Jurkat, Clone E6-1 (cell line): ENCODE data around the gene PRKAG2.

Experiments used
- DNase-seq: peaks from one replicate; pipeline ENCODE4 v3.0.0-alpha.2; 2011; ENCODE audit warnings: low read depth, low spot score
- H3K4me3 ChIP-seq: 2 replicates; pipeline ENCODE4 v1.5.1; 2011; ENCODE audit warnings: mild to moderate bottlenecking, low read length, control low read depth, moderate library complexity

The PRKAG2 gene

GRCh38 chr7:151857412-151857811 is 19.5 kb downstream of the PRKAG2 start:
- H3K4me3 ChIP-seq: no peak overlapping the region
- no peak for DNase-seq

GRCh38 chr7:151856516-151856915 is 20.4 kb downstream of the PRKAG2 start:
- no peak for DNase-seq

DNA sequence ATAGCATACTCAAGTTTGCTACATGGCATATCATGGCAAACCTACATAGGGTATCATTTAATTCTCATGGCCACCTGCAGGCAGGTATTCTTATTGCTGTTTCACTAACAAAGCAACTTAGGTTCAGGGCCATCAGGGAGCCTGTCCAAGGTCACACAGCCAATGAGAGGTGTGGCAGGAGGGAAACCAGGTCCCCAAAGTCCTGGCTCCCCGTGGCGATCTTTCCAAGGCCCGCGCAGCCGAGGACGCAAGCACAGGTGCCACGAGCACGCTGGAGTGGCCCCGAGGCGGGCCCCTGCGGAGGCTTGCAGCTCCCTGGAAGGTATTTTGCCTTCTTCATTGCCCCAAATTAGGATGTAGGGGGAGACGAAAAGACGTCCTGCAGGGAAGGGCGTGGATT is 20.8 kb downstream of the PRKAG2 start:
- DNase-seq: no peak
- no peak overlapping the region for H3K4me3 ChIP-seq

More at GRCh38 chr7:151856516-151856915, 20.4 kb downstream of the PRKAG2 start:
- no peak overlapping the region for H3K4me3 ChIP-seq

GRCh38 chr7:151854720-151855071 is 22.2 kb downstream of the PRKAG2 start:
- no peak overlapping the region for H3K4me3 ChIP-seq
- DNase-seq: no peak

- no peak overlapping the region for H3K4me3 ChIP-seq
- DNase-seq: no peak
Observed at GRCh38 chr7:151853896-151854719, 22.8 kb downstream of the PRKAG2 start.

DNA sequence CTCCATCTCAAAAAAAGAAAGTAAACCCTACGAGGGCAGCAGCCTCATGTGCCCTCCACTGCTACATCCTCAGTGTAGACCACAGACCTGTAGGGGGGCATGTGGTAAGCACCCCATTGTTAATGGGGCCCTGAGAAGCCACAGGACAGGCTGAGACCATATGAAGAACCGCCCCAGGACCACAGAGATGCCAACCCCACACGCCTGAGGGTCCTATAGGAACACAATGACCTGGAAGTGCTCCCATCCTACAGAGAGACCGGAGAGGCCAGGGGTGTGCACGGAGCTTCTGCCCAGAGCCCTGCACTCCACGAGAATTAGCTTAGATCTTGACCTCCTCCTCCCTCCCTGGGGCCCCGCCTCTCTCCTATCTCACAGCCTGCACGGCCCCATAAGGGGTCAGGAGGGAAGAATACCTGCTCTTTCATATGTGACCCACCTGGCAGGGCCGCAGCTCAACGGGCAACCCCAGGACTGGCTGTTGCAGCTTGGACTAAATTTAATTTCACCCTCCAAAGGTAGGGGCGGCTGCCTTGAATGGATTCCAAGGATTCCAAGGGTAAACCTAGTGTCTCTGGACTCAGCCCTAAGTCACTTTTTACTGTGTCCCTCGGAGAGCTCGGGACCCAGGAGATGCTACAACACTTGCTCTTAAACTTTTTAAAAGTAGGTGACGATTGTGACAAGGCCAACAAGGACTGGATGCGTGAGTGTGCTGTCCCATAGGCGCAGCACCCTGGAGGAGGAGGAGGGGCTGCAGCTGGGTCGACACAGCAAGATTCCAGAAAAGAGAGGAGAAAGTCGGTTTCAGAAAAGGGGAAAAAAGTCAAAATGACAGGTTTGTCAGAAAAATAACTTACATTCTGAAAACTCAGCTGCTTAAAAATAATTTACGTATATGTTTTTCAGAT is 24.2 kb downstream of the PRKAG2 start:
- H3K4me3 ChIP-seq: no peak overlapping the region

GRCh38 chr7:151851782-151852181 is 25.1 kb downstream of the PRKAG2 start:
- DNase-seq: no peak
- no peak overlapping the region for H3K4me3 ChIP-seq

More for the DNA sequence above, 24.2 kb downstream of the PRKAG2 start:
- DNase-seq: no peak

DNA sequence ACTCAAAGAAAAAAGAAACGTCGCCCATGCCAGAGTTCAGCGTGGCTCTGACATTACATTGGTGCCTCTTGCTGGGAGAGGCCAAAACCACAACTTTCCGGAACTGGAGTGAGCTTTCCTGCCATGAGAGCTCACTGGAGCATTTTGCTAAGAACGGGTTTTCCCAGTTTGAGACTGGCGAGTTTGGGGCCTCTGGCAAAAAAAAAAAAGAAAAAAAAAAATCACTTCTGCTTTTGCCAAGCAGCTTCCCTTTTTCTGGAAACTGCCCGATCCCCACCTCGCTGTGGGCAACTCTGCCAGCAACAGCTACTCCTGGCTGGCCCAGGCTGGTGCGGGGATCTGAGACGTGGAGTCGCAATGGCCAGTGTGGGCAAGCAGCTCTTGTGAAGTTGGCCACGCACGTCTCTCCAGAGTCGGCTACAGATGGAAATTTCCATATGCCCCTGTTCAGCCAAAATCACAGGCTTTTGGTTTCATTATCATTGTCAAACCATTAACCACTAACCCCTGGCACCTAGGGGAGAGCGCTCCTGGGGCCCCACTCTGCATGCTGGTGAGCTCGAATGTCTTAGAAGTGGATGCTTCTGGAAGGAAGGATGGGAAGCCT is 25.7 kb downstream of the PRKAG2 start:
- no peak for DNase-seq
- H3K4me3 ChIP-seq: no peak overlapping the region

- no peak for DNase-seq
- H3K4me3 ChIP-seq: no peak overlapping the region
Observed at GRCh38 chr7:151850491-151851124, 26.3 kb downstream of the PRKAG2 start.

DNA sequence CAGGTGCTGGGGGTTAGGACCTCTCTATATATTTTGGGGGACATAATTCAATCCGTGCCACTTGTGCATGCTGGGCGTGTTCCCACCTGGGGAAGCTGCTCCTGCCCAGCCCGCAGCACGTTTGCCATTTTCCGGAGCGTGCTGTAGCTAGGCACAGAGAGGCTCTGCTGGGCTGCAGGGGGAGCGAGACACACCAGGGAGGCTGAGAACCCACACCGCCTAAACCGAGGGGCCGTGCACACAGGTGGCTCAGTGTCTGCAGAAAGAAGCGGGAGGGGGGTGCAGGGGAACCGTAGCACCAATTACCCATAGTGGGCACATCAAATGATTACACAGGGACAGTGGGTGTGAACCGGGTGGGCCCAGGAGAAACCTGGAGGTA is 27.0 kb downstream of the PRKAG2 start:
- H3K4me3 ChIP-seq: no peak overlapping the region
- DNase-seq: no peak

GRCh38 chr7:151849008-151849878 is 27.7 kb downstream of the PRKAG2 start:
- no peak for DNase-seq
- no peak overlapping the region for H3K4me3 ChIP-seq

DNA sequence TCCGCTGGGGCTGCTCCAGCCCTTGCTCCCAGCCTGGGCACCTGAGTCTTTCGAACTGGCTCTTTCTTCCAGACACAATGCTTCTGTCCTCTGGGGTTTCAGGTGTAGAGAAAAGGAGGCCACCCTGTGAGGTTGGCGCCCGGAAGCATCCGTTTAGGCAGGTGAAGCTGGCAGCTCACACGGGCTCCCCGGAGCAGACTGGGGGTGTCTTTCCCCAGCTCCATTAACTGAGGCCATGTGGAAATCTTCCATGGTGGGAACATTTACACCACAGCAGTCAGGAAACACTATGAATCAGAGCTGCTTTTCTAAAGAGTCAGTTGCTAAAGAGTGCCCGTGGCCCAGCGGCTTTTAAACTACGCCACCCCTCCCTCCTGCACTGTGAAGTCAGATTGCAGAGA is 29.2 kb downstream of the PRKAG2 start:
- DNase-seq: no peak
- H3K4me3 ChIP-seq: no peak overlapping the region

DNA sequence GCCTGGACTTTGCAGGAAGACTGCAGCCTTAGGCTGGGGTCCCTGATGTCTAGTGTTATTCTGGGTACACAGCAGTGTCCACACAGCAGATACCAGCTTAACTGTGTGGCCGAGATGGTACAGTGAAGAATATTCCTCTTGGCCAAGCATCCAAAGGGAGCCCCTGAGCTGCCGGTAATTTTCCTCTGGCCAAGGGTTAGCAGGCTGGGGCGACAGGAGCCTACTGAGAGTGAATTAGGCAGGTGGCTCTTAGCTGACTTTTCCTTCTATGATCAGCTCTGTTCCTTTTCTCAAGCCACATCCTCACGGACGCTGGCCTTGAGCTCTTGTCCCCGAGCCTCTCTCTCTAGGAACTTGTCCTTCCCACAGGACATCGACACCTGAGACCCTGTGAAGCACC is 29.8 kb downstream of the PRKAG2 start:
- DNase-seq: no peak
- H3K4me3 ChIP-seq: no peak overlapping the region

DNA sequence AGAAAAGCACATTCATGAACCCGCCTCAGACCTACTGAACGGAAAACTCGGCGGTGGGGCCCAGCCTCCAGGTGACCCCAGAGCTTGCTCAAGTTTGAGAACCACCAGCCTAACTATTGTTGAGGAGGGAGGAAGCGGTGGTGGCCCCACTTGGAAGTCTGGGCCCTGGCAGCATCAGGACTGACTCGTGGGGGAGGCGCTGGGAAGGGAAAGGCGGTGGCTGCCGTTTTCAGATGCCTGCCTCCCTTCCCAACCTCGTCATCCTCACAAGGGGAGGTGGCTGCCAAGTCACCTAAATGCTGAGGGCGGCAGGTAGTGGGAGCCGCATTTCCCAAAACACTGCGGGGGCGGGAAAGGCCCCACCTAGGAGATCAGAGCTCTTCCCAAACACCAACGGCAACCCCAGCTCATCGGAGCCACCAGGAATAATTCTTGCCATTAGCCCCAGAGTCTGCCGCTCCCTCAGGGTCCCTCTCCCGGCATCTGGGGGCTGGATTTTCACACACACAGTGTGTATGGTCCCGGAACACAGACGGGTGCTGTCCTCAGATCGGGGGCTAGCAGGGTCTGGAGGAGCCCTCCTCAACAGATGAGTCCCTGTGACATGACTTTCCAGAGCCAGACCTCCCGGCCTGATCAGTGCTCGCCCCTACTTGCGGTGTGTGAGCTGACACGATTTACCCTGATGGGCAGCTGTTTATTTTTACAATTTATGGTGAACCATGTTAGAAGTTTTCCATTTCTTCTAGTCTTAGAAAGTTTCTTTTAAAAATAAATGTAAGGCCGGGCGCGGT is 31.3 kb downstream of the PRKAG2 start:
- no peak for DNase-seq
- no peak overlapping the region for H3K4me3 ChIP-seq

DNA sequence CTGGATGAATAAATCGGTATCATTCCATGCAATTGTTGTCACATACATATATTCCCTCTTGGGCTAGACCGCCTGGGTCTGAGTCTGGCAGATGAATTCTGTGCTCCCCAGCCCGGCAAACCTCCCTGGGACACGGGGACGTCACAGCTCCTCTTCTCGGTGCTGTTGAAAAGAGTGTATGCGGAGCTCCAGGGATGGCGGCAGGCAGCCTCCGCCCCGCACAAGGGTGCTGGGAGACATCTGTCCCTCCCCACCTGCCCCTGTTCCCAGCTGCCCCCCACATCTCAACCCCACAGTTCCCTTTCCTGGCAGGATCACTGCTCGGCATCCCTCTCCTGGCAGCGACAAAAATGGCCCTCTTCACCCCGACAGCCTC is 32.1 kb downstream of the PRKAG2 start:
- H3K4me3 ChIP-seq: no peak overlapping the region

DNA sequence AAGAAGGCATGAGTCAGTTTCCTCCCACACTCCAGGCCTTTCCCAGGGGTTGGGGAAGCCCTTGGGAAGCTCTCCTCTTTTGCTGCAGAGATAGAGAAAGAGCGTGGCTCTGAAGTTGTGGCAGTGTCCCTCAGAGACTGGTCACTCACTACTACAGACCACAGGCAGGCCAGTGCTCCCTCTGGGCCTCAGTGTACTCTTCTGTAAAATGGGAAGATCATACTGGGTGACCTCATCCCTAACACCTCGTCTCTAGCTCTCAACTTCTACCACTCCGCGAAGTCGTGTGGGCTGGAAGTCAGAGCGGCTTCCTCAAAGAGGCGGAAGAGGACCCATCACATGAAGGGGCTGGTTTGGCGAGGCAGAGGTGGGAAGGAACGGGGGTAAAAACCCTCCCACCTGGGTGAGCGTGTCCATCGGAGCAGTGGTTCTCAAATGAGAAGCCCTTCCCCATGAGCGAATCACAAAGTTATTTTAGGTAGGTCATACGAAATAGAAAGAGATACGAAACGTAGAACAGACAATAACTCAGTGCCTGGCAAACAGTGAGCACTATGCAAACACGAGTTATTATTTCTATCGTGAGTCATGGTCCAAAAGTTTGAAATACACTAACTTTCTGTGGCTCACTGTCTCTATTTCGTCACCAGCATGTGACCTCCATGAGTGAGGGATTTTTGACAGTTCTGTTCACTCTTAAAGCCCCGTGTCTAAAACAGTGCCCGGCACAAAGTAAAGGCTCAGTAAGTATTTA is 32.7 kb downstream of the PRKAG2 start:
- no peak for DNase-seq
- H3K4me3 ChIP-seq: no peak overlapping the region

More for the DNA sequence above, 32.1 kb downstream of the PRKAG2 start:
- DNase-seq: no peak

GRCh38 chr7:151843181-151843580 is 33.7 kb downstream of the PRKAG2 start:
- no peak for DNase-seq
- no peak overlapping the region for H3K4me3 ChIP-seq
